ENCODE data around the gene TBCEL. TPM values are rescaled to one million over a fixed set of nuclear protein-coding genes. Genes with fewer than 3 reads are reported as not detected.

Gene TBCEL
- total RNA-seq, 1 donor from 2014 or later = 31.2 TPM

GRCh38 chr11:120994091-120994859 lies 29.6 kb upstream of the TBCEL start:
- Mint-ChIP-seq H3K9me3 (ENCODE audit: unreplicated experiment) (no peaks in the 10 kb centered on the region), H3K4me1 (ENCODE audit: unreplicated experiment) (peaks cover 3% of the 10 kb centered on the region), H3K36me3 (ENCODE audit: low read depth, unreplicated experiment) (no peaks in the 10 kb centered on the region), H3K27ac (ENCODE audit: unreplicated experiment) (no peak overlapping the region), H3K4me3 (ENCODE audit: unreplicated experiment) (no peak overlapping the region), H3K27me3 (ENCODE audit: unreplicated experiment) (no peaks in the 10 kb centered on the region)
- TF ChIP-seq CTCF (IDR thresholded peaks at IDR 0.05; ENCODE audit: unreplicated experiment) = no peak
- DNase-seq (ENCODE audit: low spot score) = no peak

GRCh38 chr11:120995184-120995583 lies 28.7 kb upstream of the TBCEL start:
- Mint-ChIP-seq H3K27me3 (ENCODE audit: unreplicated experiment) (no peaks in the 10 kb centered on the region), H3K9me3 (ENCODE audit: unreplicated experiment) (no peaks in the 10 kb centered on the region), H3K4me3 (ENCODE audit: unreplicated experiment) (no peak overlapping the region), H3K36me3 (ENCODE audit: low read depth, unreplicated experiment) (no peaks in the 10 kb centered on the region), H3K27ac (ENCODE audit: unreplicated experiment) (no peak overlapping the region), H3K4me1 (ENCODE audit: unreplicated experiment) (peaks cover 3% of the 10 kb centered on the region)
- no peak for TF ChIP-seq CTCF (IDR thresholded peaks at IDR 0.05; ENCODE audit: unreplicated experiment)
- no peak for DNase-seq (ENCODE audit: low spot score)

GRCh38 chr11:120996973-120997372 lies 26.9 kb upstream of the TBCEL start:
- Mint-ChIP-seq H3K9me3 (ENCODE audit: unreplicated experiment) (no peaks in the 10 kb centered on the region), H3K4me1 (ENCODE audit: unreplicated experiment) (peaks cover 3% of the 10 kb centered on the region), H3K27ac (ENCODE audit: unreplicated experiment) (no peak overlapping the region), H3K27me3 (ENCODE audit: unreplicated experiment) (no peaks in the 10 kb centered on the region), H3K4me3 (ENCODE audit: unreplicated experiment) (no peak overlapping the region), H3K36me3 (ENCODE audit: low read depth, unreplicated experiment) (no peaks in the 10 kb centered on the region)
- TF ChIP-seq CTCF (IDR thresholded peaks at IDR 0.05; ENCODE audit: unreplicated experiment) = no peak
- no peak for DNase-seq (ENCODE audit: low spot score)

- Mint-ChIP-seq H3K36me3 (ENCODE audit: low read depth, unreplicated experiment) (no peaks in the 10 kb centered on the region), H3K4me1 (ENCODE audit: unreplicated experiment) (peaks cover 3% of the 10 kb centered on the region), H3K27me3 (ENCODE audit: unreplicated experiment) (no peaks in the 10 kb centered on the region), H3K9me3 (ENCODE audit: unreplicated experiment) (no peaks in the 10 kb centered on the region), H3K27ac (ENCODE audit: unreplicated experiment) (no peak overlapping the region), H3K4me3 (ENCODE audit: unreplicated experiment) (no peak overlapping the region)
- TF ChIP-seq CTCF (IDR thresholded peaks at IDR 0.05; ENCODE audit: unreplicated experiment) = no peak
- DNase-seq (ENCODE audit: low spot score) = no peak
These were observed 25.3 kb upstream of the TBCEL start for GRCh38 chr11:120998581-120998980.

GRCh38 chr11:121004206-121004840 lies 19.6 kb upstream of the TBCEL start:
- no peak for TF ChIP-seq CTCF (IDR thresholded peaks at IDR 0.05; ENCODE audit: unreplicated experiment)
- Mint-ChIP-seq H3K27me3 (ENCODE audit: unreplicated experiment) (no peaks in the 10 kb centered on the region), H3K4me3 (ENCODE audit: unreplicated experiment) (no peak overlapping the region), H3K36me3 (ENCODE audit: low read depth, unreplicated experiment) (no peaks in the 10 kb centered on the region), H3K4me1 (ENCODE audit: unreplicated experiment) (no peaks in the 10 kb centered on the region), H3K27ac (ENCODE audit: unreplicated experiment) (no peak overlapping the region), H3K9me3 (ENCODE audit: unreplicated experiment) (no peaks in the 10 kb centered on the region)
- no peak for DNase-seq (ENCODE audit: low spot score)
